HEK293 (cell line): Measurements from ENCODE around the gene ITGB5.

Experiments used
- BCL11A ChIP-seq: fragments of 450-650 bp; formaldehyde crosslinking; IDR thresholded peaks from 2 replicates; pipeline ENCODE4 v1.5.1; 2016; ENCODE audit warnings: low read depth, missing biosample characterization, missing genetic modification characterization
- BCL11B ChIP-seq: fragments of 450-650 bp; formaldehyde crosslinking; IDR thresholded peaks from 2 replicates; pipeline ENCODE4 v1.5.1; 2016; ENCODE audit warnings: low read depth, missing biosample characterization, missing genetic modification characterization
- GLIS2 ChIP-seq: fragments of 450-650 bp; formaldehyde crosslinking; IDR thresholded peaks from 2 replicates; pipeline ENCODE4 v1.5.1; 2016; ENCODE audit warnings: missing biosample characterization, missing genetic modification characterization
- KLF10 ChIP-seq: fragments of 450-650 bp; IDR thresholded peaks from 2 replicates; pipeline ENCODE4 v1.5.1; 2018; ENCODE audit warnings: missing biosample characterization, mild to moderate bottlenecking, missing genetic modification characterization
- TCF7L2 ChIP-seq: IDR thresholded peaks from 2 replicates; pipeline ENCODE4 v1.6.1; 2011; ENCODE audit warnings: low read depth, mild to moderate bottlenecking, inconsistent platforms, low read length, moderate library complexity, borderline replicate concordance
- TRIM28 ChIP-seq: IDR thresholded peaks from 2 replicates; pipeline ENCODE4 v1.6.1; 2011; ENCODE audit warnings: low read length, control low read depth, borderline replicate concordance
- TSHZ1 ChIP-seq: fragments of 450-650 bp; formaldehyde crosslinking; IDR thresholded peaks from 2 replicates; pipeline ENCODE4 v1.5.1; 2016; ENCODE audit warnings: missing biosample characterization, missing genetic modification characterization, borderline replicate concordance
- ZBTB17 ChIP-seq: fragments of 450-650 bp; formaldehyde crosslinking; IDR thresholded peaks from 2 replicates; pipeline ENCODE4 v1.5.1; 2016; ENCODE audit warnings: missing biosample characterization, missing genetic modification characterization
- ZFP41 ChIP-seq: fragments of 450-650 bp; formaldehyde crosslinking; IDR thresholded peaks from 2 replicates; pipeline ENCODE4 v1.5.1; 2016; ENCODE audit warnings: missing biosample characterization, missing genetic modification characterization, borderline replicate concordance
- ZIC2 ChIP-seq: fragments of 450-650 bp; formaldehyde crosslinking; IDR thresholded peaks from 2 replicates; pipeline ENCODE4 v1.5.1; 2016; ENCODE audit warnings: missing biosample characterization, missing genetic modification characterization
- ZNF121 ChIP-seq: fragments of 450-650 bp; formaldehyde crosslinking; IDR thresholded peaks from 2 replicates; pipeline ENCODE4 v1.5.1; 2016; ENCODE audit warnings: missing biosample characterization, missing genetic modification characterization
- ZNF157 ChIP-seq: fragments of 450-650 bp; formaldehyde crosslinking; IDR thresholded peaks from 2 replicates; pipeline ENCODE4 v1.5.1; 2016; ENCODE audit warnings: missing biosample characterization, missing genetic modification characterization
- ZNF18 ChIP-seq: fragments of 450-650 bp; formaldehyde crosslinking; IDR thresholded peaks from 2 replicates; pipeline ENCODE4 v1.5.1; 2016; ENCODE audit warnings: missing biosample characterization, missing genetic modification characterization
- ZNF202 ChIP-seq: fragments of 450-650 bp; formaldehyde crosslinking; IDR thresholded peaks from 2 replicates; pipeline ENCODE4 v1.5.1; 2016; ENCODE audit warnings: missing biosample characterization, missing genetic modification characterization, borderline replicate concordance
- ZNF280D ChIP-seq: fragments of 450-650 bp; formaldehyde crosslinking; IDR thresholded peaks from 2 replicates; pipeline ENCODE4 v1.5.1; 2016; ENCODE audit warnings: missing biosample characterization, missing genetic modification characterization
- ZNF391 ChIP-seq: fragments of 450-650 bp; formaldehyde crosslinking; IDR thresholded peaks from 2 replicates; pipeline ENCODE4 v1.5.1; 2016; ENCODE audit warnings: low read depth, missing biosample characterization, missing genetic modification characterization, borderline replicate concordance
- ZNF473 ChIP-seq: fragments of 450-650 bp; formaldehyde crosslinking; IDR thresholded peaks from 2 replicates; pipeline ENCODE4 v1.5.1; 2017; ENCODE audit warnings: missing biosample characterization, missing genetic modification characterization
- ZNF501 ChIP-seq: fragments of 450-650 bp; formaldehyde crosslinking; IDR thresholded peaks from 2 replicates; pipeline ENCODE4 v1.5.1; 2016; ENCODE audit warnings: missing biosample characterization, missing genetic modification characterization
- ZNF518A ChIP-seq: fragments of 450-650 bp; formaldehyde crosslinking; conservative IDR thresholded peaks from 2 replicates; pipeline ENCODE4 v1.5.1; 2016; ENCODE audit warnings: low read depth, missing biosample characterization, missing genetic modification characterization
- ZNF530 ChIP-seq: fragments of 450-650 bp; formaldehyde crosslinking; IDR thresholded peaks from 2 replicates; pipeline ENCODE4 v1.5.1; 2016; ENCODE audit warnings: low read depth, missing biosample characterization, missing genetic modification characterization
- ZNF571 ChIP-seq: fragments of 450-650 bp; formaldehyde crosslinking; IDR thresholded peaks from 2 replicates; pipeline ENCODE4 v1.5.0; 2017; ENCODE audit warnings: missing biosample characterization, missing genetic modification characterization
- ZNF610 ChIP-seq: fragments of 450-650 bp; formaldehyde crosslinking; IDR thresholded peaks from 2 replicates; pipeline ENCODE4 v1.5.1; 2016; ENCODE audit warnings: missing biosample characterization, missing genetic modification characterization, borderline replicate concordance
- ZNF791 ChIP-seq: fragments of 450-650 bp; formaldehyde crosslinking; IDR thresholded peaks from 2 replicates; pipeline ENCODE4 v1.5.1; 2016; ENCODE audit warnings: missing biosample characterization, missing genetic modification characterization
- ZNF830 ChIP-seq: fragments of 450-650 bp; IDR thresholded peaks from 2 replicates; pipeline ENCODE4 v1.5.0; 2018; ENCODE audit warnings: missing biosample characterization, missing genetic modification characterization, low read depth, mild to moderate bottlenecking, moderate library complexity
- ZNF843 ChIP-seq: fragments of 450-650 bp; formaldehyde crosslinking; IDR thresholded peaks from 2 replicates; pipeline ENCODE4 v1.5.1; 2016; ENCODE audit warnings: missing biosample characterization, missing genetic modification characterization
- ZSCAN30 ChIP-seq: fragments of 450-650 bp; IDR thresholded peaks from 2 replicates; pipeline ENCODE4 v1.5.1; 2018; ENCODE audit warnings: missing biosample characterization, mild to moderate bottlenecking, missing genetic modification characterization, moderate library complexity

The ITGB5 gene

GRCh38 chr3:124730129-124730940 lies 156.8 kb downstream of the ITGB5 start, which contains the start of gene UMPS (continued):
- TF ChIP-seq ZNF518A (tag by site-specific recombination): peak; percentile 92
- TF ChIP-seq ZNF843 (tag by site-specific recombination): no peak
- TF ChIP-seq BCL11B (tag by site-specific recombination): no peak
- TF ChIP-seq ZSCAN30: no peak
- peak; percentile 30; the same call in 1 of the 2 replicates for TF ChIP-seq ZNF391 (tag by site-specific recombination)
- TF ChIP-seq ZNF202 (tag by site-specific recombination): no peak
- TF ChIP-seq TSHZ1 (tag by site-specific recombination): peak; percentile 14; the same call in 1 of the 2 replicates
- TF ChIP-seq BCL11A (tag by site-specific recombination): no peak
- TF ChIP-seq ZNF830 (tag by site-specific recombination): no peak
- TF ChIP-seq ZNF280D (tag by site-specific recombination): 0 out of 2 replicates have a peak, but pooled peaks have one; percentile 27
- TF ChIP-seq ZNF610 (tag by site-specific recombination): 0 out of 2 replicates have a peak, but pooled peaks have one; percentile 31
- peak; percentile 68 for TF ChIP-seq ZBTB17 (tag by site-specific recombination)
- 0 out of 2 replicates have a peak, but pooled peaks have one; percentile 76 for TF ChIP-seq ZNF530 (tag by site-specific recombination)
- TF ChIP-seq KLF10 (tag by site-specific recombination): no peak
- TF ChIP-seq TCF7L2: no peak
- no peak for TF ChIP-seq ZNF121 (tag by site-specific recombination)
- no peak for TF ChIP-seq ZNF473
- 0 out of 2 replicates have a peak, but pooled peaks have one; percentile 34 for TF ChIP-seq ZNF18 (tag by site-specific recombination)
- no peak for TF ChIP-seq ZIC2
- TF ChIP-seq ZFP41 (tag by site-specific recombination): no peak
- no peak for TF ChIP-seq ZNF571
- peak; percentile 65; the same call in 1 of the 2 replicates for TF ChIP-seq TRIM28
- no peak for TF ChIP-seq GLIS2
- no peak for TF ChIP-seq ZNF157 (tag by site-specific recombination)
- TF ChIP-seq ZNF791 (tag by site-specific recombination): no peak
- TF ChIP-seq ZNF501 (tag by site-specific recombination): peak; percentile 86
